Measurements from ENCODE around the gene TSHZ2. TPM values are rescaled to one million over a fixed set of nuclear protein-coding genes. Genes with fewer than 3 reads are reported as not detected.

TSHZ2 gene
- total and polyA plus RNA-seq, 2 donors (not counting 1 experiment from before 2014, with no cell fraction given) = 1.00 to 5.7 TPM

- ATAC-seq (ENCODE audit: low read depth) = no peak
- intact Hi-C loops (cut with micrococcal nuclease) = no loop called here
- ChIA-PET POLR2A (no interaction called here), CTCF (no interaction called here)
- Histone ChIP-seq H3K36me3 (replicated peaks in 1 of 2; ENCODE audit: control extremely low read depth in 1 of 2, control insufficient read depth in 1 of 2, extremely low read depth in 1 of 2, insufficient read depth in 2 of 2, low read length in 1 of 2) (no peaks in the 10 kb centered on the region), H3K4me3 (ENCODE audit: control extremely low read depth in 1 of 5, extremely low read depth in 1 of 5, insufficient read depth in 1 of 5, low read depth in 2 of 5, low read length in 4 of 5) (no peak overlapping the region), H3K9me3 (ENCODE audit: control extremely low read depth in 1 of 3, control insufficient read depth in 2 of 3, insufficient read depth in 1 of 3, low read length in 2 of 3) (no peaks in the 10 kb centered on the region), H3K4me1 (ENCODE audit: control insufficient read depth in 2 of 2, insufficient read depth in 2 of 2, low read length in 2 of 2) (no peaks in the 10 kb centered on the region), H4K20me1 (ENCODE audit: control insufficient read depth, insufficient read depth, low read length, poor library complexity, severe bottlenecking) (no peaks in the 10 kb centered on the region), H3K27me3 (replicated peaks in 1 of 4; ENCODE audit: control extremely low read depth in 1 of 4, control insufficient read depth in 3 of 4, insufficient read depth in 4 of 4, low read length in 3 of 4) (peaks cover 0 to 5% (median 1%) of the 10 kb centered on the region in 4 experiments), H3K9ac (ENCODE audit: low read length) (no peak overlapping the region), H3K27ac (ENCODE audit: low read length in 2 of 2) (no peak overlapping the region), H2AFZ (ENCODE audit: insufficient read depth, low read depth, low read length, poor library complexity, severe bottlenecking) (no peak overlapping the region), H3K79me2 (ENCODE audit: control insufficient read depth, insufficient read depth, low read length) (no peaks in the 10 kb centered on the region), H3K4me2 (replicated peaks; ENCODE audit: low read depth, low read length, poor library complexity, severe bottlenecking) (no peak overlapping the region)
- TF ChIP-seq EZH2 (IDR thresholded peaks at IDR 0.05; ENCODE audit: borderline replicate concordance, insufficient read depth, low read depth, low read length, poor library complexity, severe bottlenecking) (no peak), CTCF (IDR thresholded peaks at IDR 0.05) (no peak)
- Mint-ChIP-seq H3K4me1 (peaks cover 2% of the 10 kb centered on the region), H3K27me3 (peaks cover 6% of the 10 kb centered on the region), H3K4me3 (no peak overlapping the region), H3K27ac (no peak overlapping the region), H3K9me3 (ENCODE audit: insufficient read depth) (no peaks in the 10 kb centered on the region)
- WGBS (ENCODE audit: insufficient coverage) = 92% methylated on average over 4 of the region's 7 CpGs
- no peak for DNase-seq
Measured at GRCh38 chr20:53170196-53170595, 198.0 kb downstream of the TSHZ2 start.

GRCh38 chr20:53171065-53171464 is 198.9 kb downstream of the TSHZ2 start:
- H3K79me2 ChIP-seq (ENCODE audit: control insufficient read depth, insufficient read depth, low read length) = no peaks in the 10 kb centered on the region
- intact Hi-C loops (cut with micrococcal nuclease) = no loop called here
- H3K27me3 ChIP-seq (replicated peaks in 1 of 4; ENCODE audit: control extremely low read depth in 1 of 4, control insufficient read depth in 3 of 4, insufficient read depth in 4 of 4, low read length in 3 of 4) = peaks cover 0 to 5% (median 1%) of the 10 kb centered on the region in 4 experiments
- Mint-ChIP-seq H3K4me3 (no peak overlapping the region), H3K27ac (no peak overlapping the region), H3K4me1 (peaks cover 2% of the 10 kb centered on the region), H3K9me3 (ENCODE audit: insufficient read depth) (no peaks in the 10 kb centered on the region), H3K27me3 (peaks cover 11% of the 10 kb centered on the region)
- DNase-seq (no peak), ATAC-seq (ENCODE audit: low read depth) (no peak)
- H3K36me3 ChIP-seq (replicated peaks in 1 of 2; ENCODE audit: control extremely low read depth in 1 of 2, control insufficient read depth in 1 of 2, extremely low read depth in 1 of 2, insufficient read depth in 2 of 2, low read length in 1 of 2) = no peaks in the 10 kb centered on the region
- no peak overlapping the region for H3K9ac ChIP-seq (ENCODE audit: low read length)
- H2AFZ ChIP-seq (ENCODE audit: insufficient read depth, low read depth, low read length, poor library complexity, severe bottlenecking) = no peak overlapping the region
- no peaks in the 10 kb centered on the region for H3K4me1 ChIP-seq (ENCODE audit: control insufficient read depth in 2 of 2, insufficient read depth in 2 of 2, low read length in 2 of 2)
- ChIA-PET CTCF (no interaction called here), POLR2A (no interaction called here)
- H4K20me1 ChIP-seq (ENCODE audit: control insufficient read depth, insufficient read depth, low read length, poor library complexity, severe bottlenecking) = no peaks in the 10 kb centered on the region
- no peaks in the 10 kb centered on the region for H3K9me3 ChIP-seq (ENCODE audit: control extremely low read depth in 1 of 3, control insufficient read depth in 2 of 3, insufficient read depth in 1 of 3, low read length in 2 of 3)
- no peak overlapping the region for H3K4me3 ChIP-seq (ENCODE audit: control extremely low read depth in 1 of 5, extremely low read depth in 1 of 5, insufficient read depth in 1 of 5, low read depth in 2 of 5, low read length in 4 of 5)
- H3K4me2 ChIP-seq (replicated peaks; ENCODE audit: low read depth, low read length, poor library complexity, severe bottlenecking) = no peak overlapping the region
- H3K27ac ChIP-seq (ENCODE audit: low read length in 2 of 2) = no peak overlapping the region
- 100% methylated on average over 1 of the region's 6 CpGs for WGBS (ENCODE audit: insufficient coverage)
- no peak for TF ChIP-seq EZH2 (IDR thresholded peaks at IDR 0.05; ENCODE audit: borderline replicate concordance, insufficient read depth, low read depth, low read length, poor library complexity, severe bottlenecking)
- TF ChIP-seq CTCF (IDR thresholded peaks at IDR 0.05) = no peak
